Measurements from ENCODE around the gene OR10Z1. TPM values are rescaled to one million over a fixed set of nuclear protein-coding genes. Genes with fewer than 3 reads are reported as not detected.

The OR10Z1 gene
- total and polyA plus RNA-seq, 2 of the 8 experiments (the other 6 are each of a cell fraction or from before 2014, with no cell fraction given), result not detected

DNA sequence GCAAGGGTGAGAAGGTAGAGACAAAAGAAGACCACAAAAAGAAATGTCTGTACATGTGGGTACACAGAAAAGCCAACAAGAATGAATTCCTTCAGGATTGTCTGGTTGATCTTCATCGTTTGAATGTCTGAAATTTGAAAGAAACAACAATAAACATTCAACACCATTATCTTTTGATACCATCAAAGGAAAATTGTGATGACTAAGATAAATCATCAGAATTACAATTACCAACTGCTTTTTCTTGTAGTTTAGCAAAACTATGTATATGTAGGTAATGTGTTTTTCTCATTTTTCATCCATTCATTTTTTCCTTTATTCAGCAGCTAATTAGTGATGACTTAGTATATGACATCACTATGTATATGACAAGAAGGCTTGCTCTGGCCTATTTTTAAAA, 25.3 kb upstream of the OR10Z1 start, which contains the start of gene OR10X1:
TSS of gene OR10X1 (minus strand) at position 167 of the 400 bp plus-strand sequence. CDS start at position 167, 0 bp downstream.
- DNase-seq (ENCODE audit: low read depth in 1 of 2, low spot score in 2 of 2), result no peak
- no peak within 1 kb of the TSS for H4K8ac ChIP-seq (ENCODE audit: extremely low read depth, insufficient read depth, low read length)

More for the DNA sequence above, 25.3 kb upstream of the OR10Z1 start, which contains the start of gene OR10X1:
- no peak within 1 kb of the TSS for H4K91ac ChIP-seq (replicated peaks; ENCODE audit: insufficient read length, low read length)
- no peaks in the 10 kb centered on the region for H3K9me3 ChIP-seq (ENCODE audit: insufficient read depth in 2 of 2, low read depth in 1 of 2, low read length in 1 of 2)
- no peak within 1 kb of the TSS for H2AK5ac ChIP-seq (ENCODE audit: low read depth, low read length)
- H3K36me3 ChIP-seq (ENCODE audit: control insufficient read depth in 2 of 4, insufficient read depth in 4 of 4, low read length in 3 of 4), result no peaks in the 10 kb centered on the region
- H3K18ac ChIP-seq (ENCODE audit: extremely low read depth, low read length), result no peak within 1 kb of the TSS
- no peak within 1 kb of the TSS for H2BK120ac ChIP-seq (replicated peaks; ENCODE audit: low read depth, low read length)
- H3K79me2 ChIP-seq (ENCODE audit: control insufficient read depth in 1 of 2, insufficient read depth in 2 of 2, low read length in 2 of 2), result no peaks in the 10 kb centered on the region; a peak in 1 of 4 replicates
- H3K23ac ChIP-seq (ENCODE audit: insufficient read length), result no peak within 1 kb of the TSS
- no peak for TF ChIP-seq KDM4A (IDR thresholded peaks at IDR 0.05; ENCODE audit: low read depth, low read length, severe bottlenecking)
- TF ChIP-seq BCL11A (IDR thresholded peaks at IDR 0.05; ENCODE audit: low read depth in 2 of 2, low read length in 2 of 2), result no peak
- no peak for TF ChIP-seq RAD21 (IDR thresholded peaks at IDR 0.05 in 1 of 2, conservative IDR thresholded peaks at IDR 0.05 in 1 of 2; ENCODE audit: low read depth in 2 of 2, low read length in 2 of 2)
- TF ChIP-seq BACH1 (IDR thresholded peaks at IDR 0.05; ENCODE audit: low read length), result no peak
- H3K79me1 ChIP-seq (ENCODE audit: low read depth, low read length), result no peaks in the 10 kb centered on the region
- no peak within 1 kb of the TSS for H2BK12ac ChIP-seq (ENCODE audit: low read depth, low read length)
- H3K56ac ChIP-seq (replicated peaks; ENCODE audit: insufficient read length, low read depth, low read length), result no peak within 1 kb of the TSS
- POLR2A ChIA-PET (ENCODE audit: partially characterized antibody), result no interaction called here
- H2BK20ac ChIP-seq (ENCODE audit: low read length), result no peak within 1 kb of the TSS
- no peaks in the 10 kb centered on the region for H3K4me1 ChIP-seq (replicated peaks in 1 of 4; ENCODE audit: control insufficient read depth in 3 of 4, insufficient read depth in 4 of 4, low read length in 3 of 4)
- H3K23me2 ChIP-seq (ENCODE audit: low read depth, low read length), result no peaks in the 10 kb centered on the region
- CTCF ChIA-PET (ENCODE audit: partially characterized antibody), result no interaction called here
- no peaks in the 10 kb centered on the region for H3K27me3 ChIP-seq (replicated peaks in 1 of 4; ENCODE audit: control insufficient read depth in 3 of 4, extremely low read depth in 1 of 4, insufficient read depth in 3 of 4, low read length in 3 of 4)
- no peak within 1 kb of the TSS for H3K27ac ChIP-seq (ENCODE audit: low read depth, low read length)
- FAIRE-seq, result no peak
- no peaks in the 10 kb centered on the region for H4K20me1 ChIP-seq (replicated peaks in 1 of 2; ENCODE audit: control insufficient read depth in 1 of 2, insufficient read depth in 2 of 2, low read length in 2 of 2)
- no peak within 1 kb of the TSS for H3K14ac ChIP-seq (ENCODE audit: insufficient read length)
- H2AFZ ChIP-seq (ENCODE audit: low read length), result no peak within 1 kb of the TSS
- H2BK5ac ChIP-seq (ENCODE audit: low read depth, low read length), result no peak within 1 kb of the TSS
- no peak within 1 kb of the TSS for H4K5ac ChIP-seq (ENCODE audit: insufficient read length, low read depth, low read length)
- H3K9ac ChIP-seq (replicated peaks in 1 of 4; ENCODE audit: extremely low read depth in 1 of 4, low read depth in 3 of 4, low read length in 3 of 4), result no peak within 1 kb of the TSS
- H3K4me3 ChIP-seq (ENCODE audit: extremely low read depth in 1 of 4, insufficient read depth in 2 of 4, low read depth in 3 of 4, low read length in 4 of 4), result no peak within 1 kb of the TSS
- no peak within 1 kb of the TSS for H3K4me2 ChIP-seq (ENCODE audit: insufficient read depth in 1 of 2, low read depth in 2 of 2, low read length in 2 of 2)
- H2BK15ac ChIP-seq (ENCODE audit: low read length), result no peak within 1 kb of the TSS
- WGBS, 2 experiments (ENCODE audit: extremely low coverage in 1 of 2, insufficient coverage in 1 of 2, insufficient read length in 1 of 2, insufficient replicate concordance in 2 of 2, low coverage in 1 of 2, low lambda C conversion rate in 2 of 2, missing lambda C conversion rate in 1 of 2), result 94% methylated on average over 1 of the region's 1 CpG; no CpG with 5 or more reads in 1 of the 2 experiments
- H3K4ac ChIP-seq (replicated peaks; ENCODE audit: insufficient read length, low read depth, low read length), result no peak within 1 kb of the TSS
